Camera-type eye (tissue), 1 donor: ENCODE data around the gene ZNF638. TPM values are rescaled to one million over a fixed set of nuclear protein-coding genes. Genes with fewer than 3 reads are reported as not detected.

Experiments used
- total RNA-seq: library from RNA; depleted of rRNA; stranded (reverse); fragments of >200 nt; gene quantifications from one replicate; pipeline ENCODE4 v1.2.3, GENCODE V29; 2014

The ZNF638 gene
- total RNA-seq, result 447 TPM

GRCh38 chr2:71331581-71332434 is at the start of gene ZNF638:
ZNF638 (plus strand) TSS chr2:71331782; CDS start chr2:71348955, 17,173 bp downstream.

DNA sequence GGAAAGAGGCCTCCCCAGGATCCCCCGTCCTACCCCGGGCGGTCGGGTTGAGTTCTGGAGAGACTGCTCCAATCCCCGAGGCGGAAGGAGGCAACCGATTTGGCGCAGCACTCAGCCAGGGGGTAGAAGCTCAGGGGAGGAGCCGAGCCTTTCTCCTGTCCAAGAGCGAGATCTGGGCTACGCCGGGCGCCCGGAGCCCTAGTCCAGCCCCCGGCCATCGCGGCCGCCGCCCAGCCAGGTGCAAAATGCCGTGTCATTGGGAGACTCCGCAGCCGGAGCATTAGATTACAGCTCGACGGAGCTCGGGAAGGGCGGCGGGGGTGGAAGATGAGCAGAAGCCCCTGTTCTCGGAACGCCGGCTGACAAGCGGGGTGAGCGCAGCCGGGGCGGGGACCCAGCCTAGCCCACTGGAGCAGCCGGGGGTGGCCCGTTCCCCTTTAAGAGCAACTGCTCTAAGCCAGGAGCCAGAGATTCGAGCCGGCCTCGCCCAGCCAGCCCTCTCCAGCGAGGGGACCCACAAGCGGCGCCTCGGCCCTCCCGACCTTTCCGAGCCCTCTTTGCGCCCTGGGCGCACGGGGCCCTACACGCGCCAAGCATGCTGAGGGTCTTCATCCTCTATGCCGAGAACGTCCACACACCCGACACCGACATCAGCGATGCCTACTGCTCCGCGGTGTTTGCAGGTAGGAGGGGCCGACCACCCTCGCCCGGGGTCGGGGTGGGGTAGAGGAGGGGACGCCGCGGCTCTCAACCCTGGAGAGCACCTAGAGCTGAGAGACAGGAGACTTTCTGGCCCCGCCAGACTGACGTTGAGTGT is 122.0 kb downstream of the ZNF638 start, which contains the start of gene DYSF:
DYSF (plus strand) TSS at position 158 of the 817 bp plus-strand sequence.

Other genes starting within 250 kb of the ZNF638 start
- 28.5 TPM for gene MCEE, start 201.6 kb upstream of the ZNF638 start, total RNA-seq
- 25.7 TPM for gene MPHOSPH10, start 201.1 kb upstream of the ZNF638 start, total RNA-seq
- gene PAIP2B, start 104.7 kb upstream of the ZNF638 start, total RNA-seq, result 20.4 TPM
- gene DYSF, start 121.8 kb downstream of the ZNF638 start, total RNA-seq, result 16.5 TPM